ENCODE data around the gene TGFBR3L. TPM values are rescaled to one million over a fixed set of nuclear protein-coding genes. Genes with fewer than 3 reads are reported as not detected.

Gene TGFBR3L
- total RNA-seq, 1 experiment from 2014 or later: 3.3 TPM

GRCh38 chr19:7923295-7924191 is 8.9 kb downstream of the TGFBR3L start:
- ChIA-PET CTCF (interaction anchor here (0.6 to 3.6 kb wide), 4 partner anchors 22 to 71 kb away, joined by 3 to 15 read pairs (median 4); partner anchors contain the start of gene LRRC8E), POLR2A (interaction anchor here (0.8 kb wide), 1 partner anchor 293 kb away, joined by 3 read pairs; no protein-coding TSS in a partner anchor)
- H3K4me3 Mint-ChIP-seq (ENCODE audit: unreplicated experiment): no peak overlapping the region
- TF ChIP-seq CTCF (IDR thresholded peaks at IDR 0.05; ENCODE audit: unreplicated experiment): no peak
- intact Hi-C loops (cut with micrococcal nuclease): loop anchor here (5.0 kb wide), 1 partner anchor 56 kb away; no protein-coding TSS in a partner anchor
- peaks cover 44% of the 10 kb centered on the region for H3K36me3 Mint-ChIP-seq (ENCODE audit: insufficient read depth, unreplicated experiment)
- H3K27me3 Mint-ChIP-seq (ENCODE audit: insufficient read depth, unreplicated experiment): no peaks in the 10 kb centered on the region
- no TSS peak for BruUV-seq (replicated peaks)
- H3K27ac Mint-ChIP-seq (ENCODE audit: low read depth, unreplicated experiment): no peak overlapping the region
- DNase-seq (ENCODE audit: unreplicated experiment): no peak
- H3K4me1 Mint-ChIP-seq (ENCODE audit: insufficient read depth, unreplicated experiment): peaks cover 24% of the 10 kb centered on the region
- H3K9me3 Mint-ChIP-seq (ENCODE audit: unreplicated experiment): no peaks in the 10 kb centered on the region

DNA sequence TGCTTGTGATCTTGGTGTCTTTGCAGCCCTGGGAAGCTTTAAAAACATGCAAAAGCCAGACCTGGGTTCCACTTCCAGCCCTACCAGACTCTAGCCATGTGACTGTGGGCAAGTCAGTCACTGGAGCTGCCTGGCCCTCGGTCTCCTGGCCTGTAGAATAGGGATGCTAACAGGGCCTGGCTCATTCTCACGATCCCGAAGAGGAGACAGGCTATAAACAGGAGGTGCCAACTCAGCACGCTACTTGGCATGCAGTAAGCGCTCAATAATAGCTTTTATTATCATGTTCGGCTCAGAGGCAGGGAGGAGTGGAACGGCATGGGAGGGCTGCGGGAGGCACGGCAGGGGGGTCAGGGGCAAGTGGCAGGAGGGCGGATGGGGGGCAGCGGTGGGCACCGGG is 9.6 kb downstream of the TGFBR3L start:
- ChIA-PET CTCF (interaction anchor here (0.6 to 0.7 kb wide), 2 partner anchors 23 to 36 kb away, joined by 3 read pairs; partner anchors contain the start of gene LRRC8E), POLR2A (interaction anchor here (0.8 kb wide), 1 partner anchor 294 kb away, joined by 3 read pairs; no protein-coding TSS in a partner anchor)
- TF ChIP-seq CTCF (IDR thresholded peaks at IDR 0.05; ENCODE audit: unreplicated experiment): no peak
- H3K27ac Mint-ChIP-seq (ENCODE audit: low read depth, unreplicated experiment): no peak overlapping the region
- intact Hi-C loops (cut with micrococcal nuclease): loop anchor here (5.0 kb wide), 1 partner anchor 57 kb away; no protein-coding TSS in a partner anchor
- no peaks in the 10 kb centered on the region for H3K27me3 Mint-ChIP-seq (ENCODE audit: insufficient read depth, unreplicated experiment)
- H3K36me3 Mint-ChIP-seq (ENCODE audit: insufficient read depth, unreplicated experiment): peaks cover 50% of the 10 kb centered on the region
- BruUV-seq (replicated peaks): no TSS peak
- H3K4me3 Mint-ChIP-seq (ENCODE audit: unreplicated experiment): peak overlapping the region; percentile 71
- no peak for DNase-seq (ENCODE audit: unreplicated experiment)
- no peaks in the 10 kb centered on the region for H3K9me3 Mint-ChIP-seq (ENCODE audit: unreplicated experiment)
- H3K4me1 Mint-ChIP-seq (ENCODE audit: insufficient read depth, unreplicated experiment): peaks cover 31% of the 10 kb centered on the region

GRCh38 chr19:7924651-7925170 is 10.1 kb downstream of the TGFBR3L start:
- no peaks in the 10 kb centered on the region for H3K27me3 Mint-ChIP-seq (ENCODE audit: insufficient read depth, unreplicated experiment)
- intact Hi-C loops (cut with micrococcal nuclease): loop anchor here (5.0 kb wide), 1 partner anchor 57 kb away; no protein-coding TSS in a partner anchor

More at GRCh38 chr19:7924651-7925170, 10.1 kb downstream of the TGFBR3L start:
- no peak for TF ChIP-seq CTCF (IDR thresholded peaks at IDR 0.05; ENCODE audit: unreplicated experiment)
- BruUV-seq (replicated peaks): no TSS peak
- Mint-ChIP-seq H3K36me3 (ENCODE audit: insufficient read depth, unreplicated experiment) (peaks cover 51% of the 10 kb centered on the region), H3K9me3 (ENCODE audit: unreplicated experiment) (no peaks in the 10 kb centered on the region), H3K4me1 (ENCODE audit: insufficient read depth, unreplicated experiment) (peaks cover 29% of the 10 kb centered on the region), H3K27ac (ENCODE audit: low read depth, unreplicated experiment) (no peak overlapping the region), H3K4me3 (ENCODE audit: unreplicated experiment) (peak overlapping the region; percentile 71)
- no peak for DNase-seq (ENCODE audit: unreplicated experiment)
- CTCF ChIA-PET: no interaction called here
- POLR2A ChIA-PET: interaction anchor here (0.8 kb wide), 1 partner anchor 295 kb away, joined by 3 read pairs; no protein-coding TSS in a partner anchor

Measured in MCF 10A (cell line).